K562 (cell line): Measurements from ENCODE around the gene FBN3. TPM values are rescaled to one million over a fixed set of nuclear protein-coding genes. Genes with fewer than 3 reads are reported as not detected.

Experiments
- ATAC-seq: fragments of 200-7000 bp; cut with Tn5 transposase; 3 replicates; pipeline ENCODE4 v1.9.1; 2020; ENCODE audit warnings: moderate library complexity
- BruUV-seq: library from RNA; stranded (reverse); fragments of 400-500 nt; replicated peaks from 2 replicates; lab custom pipeline; 2021; lab: Mats Ljungman, UMichigan
- CTCF ChIA-PET: fragments of 300-600 bp; formaldehyde crosslinking; extraction: SDS; loops from one replicate; lab custom pipeline; 2021; ENCODE audit warnings: low intra/inter-chr PET ratio; lab: Yijun Ruan, JAX
- POLR2A ChIA-PET: fragments of 300-600, 350-650 bp; sonication (Branson Sonifier 250); formaldehyde crosslinking; extraction: SDS; loops from one replicate; lab custom pipeline; 2021; ENCODE audit warnings: antibody characterized with exemption, inconsistent platforms; lab: Yijun Ruan, JAX
- DNase-seq, 4 experiments: peaks; one replicate each; pipeline versions ENCODE4 v3.0.0 to v3.0.0-alpha.2; 2011 to 2018; ENCODE audit warnings: low spot score in 3 of 4, mixed read lengths in 3 of 4; ENCODE audit errors: extremely low read depth in 1 of 4
- FAIRE-seq: peaks from 2 replicates; lab custom pipeline; 2011; peaks lifted over from hg19 to GRCh38; lab: Jason Lieb, UNC
- H2AFZ ChIP-seq: 2 replicates; pipeline ENCODE4 v1.6.0; 2011; ENCODE audit warnings: low read depth, low read length, control low read depth, inconsistent platforms
- H3K27ac ChIP-seq: fragments of 200-600 bp; 3 replicates; pipeline ENCODE4 v1.8.0; 2011; ENCODE audit warnings: low read depth, mild to moderate bottlenecking, control low read depth, inconsistent platforms, low read length, moderate library complexity, mixed read lengths; ENCODE audit errors: extremely low read depth
- H3K27me3 ChIP-seq, 2 experiments: fragments of 300-600 bp in 1 of 2; 2 replicates in 1 of 2; 3 replicates in 1 of 2; pipeline versions ENCODE4 v1.6.0 to v1.8.0; 2011; ENCODE audit warnings: inconsistent platforms in 2 of 2, low read length in 2 of 2, mild to moderate bottlenecking in 1 of 2, mixed read lengths in 1 of 2, moderate library complexity in 1 of 2; ENCODE audit not compliant: control insufficient read depth in 2 of 2, insufficient read depth in 2 of 2
- H3K36me3 ChIP-seq: fragments of 300-600 bp; 3 replicates; pipeline ENCODE4 v1.8.0; 2011; ENCODE audit warnings: mild to moderate bottlenecking, low read length, inconsistent platforms; ENCODE audit not compliant: control insufficient read depth, insufficient read depth
- H3K4me1 ChIP-seq, 2 experiments: fragments of 200-600 bp in 1 of 2; replicated peaks in 1 of 2; 2 replicates in 1 of 2; 3 replicates in 1 of 2; pipeline versions ENCODE4 v1.5.1 to v1.8.0; 2011; ENCODE audit warnings: inconsistent platforms in 2 of 2, low read length in 2 of 2, mild to moderate bottlenecking in 1 of 2, mixed read lengths in 1 of 2, moderate library complexity in 1 of 2; ENCODE audit not compliant: control insufficient read depth in 2 of 2, insufficient read depth in 2 of 2
- H3K4me2 ChIP-seq: 2 replicates; pipeline ENCODE4 v1.6.1; 2011; ENCODE audit warnings: low read length, control low read depth, inconsistent platforms, mixed read lengths; ENCODE audit not compliant: insufficient read depth
- H3K4me3 ChIP-seq: fragments of 200-600 bp; sonication (generic), shearing (Covaris generic); 2 replicates; pipeline ENCODE4 v1.5.1; 2016; ENCODE audit warnings: control low read depth, inconsistent platforms
- H3K79me2 ChIP-seq: fragments of 200-600 bp; 3 replicates; pipeline ENCODE4 v1.8.0; 2011; ENCODE audit warnings: low read length, inconsistent platforms; ENCODE audit not compliant: control insufficient read depth, insufficient read depth
- H3K9ac ChIP-seq, 2 experiments: 2 replicates each; pipeline versions ENCODE4 v1.6.0 to v1.6.1; 2011; ENCODE audit warnings: low read depth in 2 of 2, low read length in 2 of 2, control low read depth in 1 of 2, inconsistent platforms in 1 of 2, mild to moderate bottlenecking in 1 of 2, mixed read lengths in 1 of 2; ENCODE audit not compliant: insufficient read depth in 1 of 2
- H3K9me1 ChIP-seq: one replicate; pipeline ENCODE4 v1.6.0; 2011; ENCODE audit warnings: inconsistent platforms, mild to moderate bottlenecking, low read length, moderate library complexity; ENCODE audit not compliant: control insufficient read depth, insufficient read depth
- H3K9me3 ChIP-seq: replicated peaks from 2 replicates; pipeline ENCODE4 v1.5.1; 2011; ENCODE audit warnings: low read depth, low read length, inconsistent platforms; ENCODE audit not compliant: control insufficient read depth, insufficient read depth
- H4K20me1 ChIP-seq: replicated peaks from 2 replicates; pipeline ENCODE4 v1.6.1; 2011; ENCODE audit warnings: low read length, inconsistent platforms, mixed read lengths; ENCODE audit not compliant: control insufficient read depth, insufficient read depth
- EHMT2 ChIP-seq: fragments of 450-650 bp; IDR thresholded peaks from 2 replicates; pipeline ENCODE4 v1.6.1; 2018; ENCODE audit warnings: antibody characterized with exemption
- ELF1 ChIP-seq: fragments of 200-800 bp; sonication (Bioruptor generic); IDR thresholded peaks from 2 replicates; pipeline ENCODE4 v1.6.1; 2016; ENCODE audit warnings: missing genetic modification characterization, missing compliant biosample characterization
- IRF2 ChIP-seq: sonication (generic); formaldehyde crosslinking; IDR thresholded peaks from 2 replicates; pipeline ENCODE4 v1.8.1; 2022; ENCODE audit warnings: mild to moderate bottlenecking, missing genetic modification reagents
- JUNB ChIP-seq: fragments of 450-650 bp; formaldehyde crosslinking; conservative IDR thresholded peaks from 2 replicates; pipeline ENCODE4 v1.4.0; 2020; ENCODE audit warnings: mild to moderate bottlenecking
- OTX1 ChIP-seq: fragments of 450-650 bp; formaldehyde crosslinking; IDR thresholded peaks from 2 replicates; pipeline ENCODE4 v1.4.0; 2022; ENCODE audit warnings: mild to moderate bottlenecking
- SMARCA5 ChIP-seq: fragments of 450-650 bp; IDR thresholded peaks from 2 replicates; pipeline ENCODE4 v1.6.1; 2016
- ZNF239 ChIP-seq: fragments of 250-450 bp; sonication (Bioruptor Pico); IDR thresholded peaks from 2 replicates; pipeline ENCODE4 v1.4.0; 2020; ENCODE audit warnings: mild to moderate bottlenecking
- WGBS: fragments of 100-300 bp; shearing (Covaris generic); methylation state at CpG from one replicate; pipeline ENCODE4 v1.1.6; 2016; ENCODE audit warnings: low coverage, mixed read lengths; ENCODE audit not compliant: insufficient coverage; ENCODE audit errors: missing lambda C conversion rate; 5-methylcytosine and 5-hydroxymethylcytosine counted together
- in situ Hi-C: fragments of 300-500 bp; cut with MboI; formaldehyde crosslinking; loops from 4 replicates; pipeline ENCODE4 v1.15.0; 2018; ENCODE audit warnings: inconsistent platforms, mixed read lengths
- intact Hi-C: fragments of 100-400 bp; cut with micrococcal nuclease; formaldehyde crosslinking; loops from 2 replicates; pipeline ENCODE4 v1.14.2; 2022
- polyA plus RNA-seq, 8 experiments: library from polyadenylated mRNA; depleted of rRNA in 4 of 8; stranded (reverse) in 5 of 8; unstranded in 3 of 8; fragments of >200 nt; fragmentation: Nextera tagmentation in 2 of 8; fragmentation: Illumina TruSeq in 1 of 8; extraction: Ambion mirVana in 2 of 8; extraction: Trizol in 1 of 8; gene quantifications; 2 replicates each; pipeline versions ENCODE4 v1.2.1 to v1.2.3, GENCODE V29; 2011 to 2014; ENCODE audit warnings: inconsistent platforms in 1 of 8, missing spikeins in 1 of 8
- total RNA-seq, 7 experiments: library from RNA; depleted of rRNA in 6 of 7; stranded (reverse); fragments of >200 nt in 6 of 7; fragmentation: Illumina TruSeq in 2 of 7; extraction: Trizol in 2 of 7; gene quantifications; 2 replicates each; pipeline versions ENCODE4 v1.2.1 to v1.2.3, GENCODE V29; 2011 to 2021; ENCODE audit warnings: low replicate concordance in 1 of 7
- TF ChIP-seq, protein P1 (sequence below): fragments of 200-800 bp; sonication (Bioruptor generic); IDR thresholded peaks from 2 replicates; pipeline ENCODE4 v1.6.1; 2017; ENCODE audit warnings: missing genetic modification characterization, missing compliant biosample characterization
- TF ChIP-seq, protein P2 (sequence below): fragments of 200-800 bp; sonication (Bioruptor generic); IDR thresholded peaks from 2 replicates; pipeline ENCODE4 v1.6.1; 2016; ENCODE audit warnings: missing genetic modification characterization, missing compliant biosample characterization
- TF ChIP-seq, protein P3 (sequence below): sonication (generic); formaldehyde crosslinking; IDR thresholded peaks from 2 replicates; pipeline ENCODE4 v1.8.1; 2023; ENCODE audit warnings: mild to moderate bottlenecking, missing genetic modification reagents
- TF ChIP-seq, protein P4 (sequence below), 2 experiments: fragments of 200-800 bp in 1 of 2; sonication (Bioruptor generic) in 1 of 2; sonication (generic) in 1 of 2; formaldehyde crosslinking in 1 of 2; IDR thresholded peaks in 1 of 2; conservative IDR thresholded peaks in 1 of 2; 2 replicates each; pipeline versions ENCODE4 v1.5.0 to v1.6.1; 2016 to 2020; ENCODE audit warnings: missing compliant biosample characterization in 1 of 2, missing genetic modification characterization in 1 of 2, missing genetic modification reagents in 1 of 2

The FBN3 gene
- total and polyA plus RNA-seq, 9 of the 15 experiments (the other 6 are each of a cell fraction or from before 2014, with no cell fraction given), result under 0.01 to 0.29 (median 0.01) TPM; not detected in 4

DNA sequence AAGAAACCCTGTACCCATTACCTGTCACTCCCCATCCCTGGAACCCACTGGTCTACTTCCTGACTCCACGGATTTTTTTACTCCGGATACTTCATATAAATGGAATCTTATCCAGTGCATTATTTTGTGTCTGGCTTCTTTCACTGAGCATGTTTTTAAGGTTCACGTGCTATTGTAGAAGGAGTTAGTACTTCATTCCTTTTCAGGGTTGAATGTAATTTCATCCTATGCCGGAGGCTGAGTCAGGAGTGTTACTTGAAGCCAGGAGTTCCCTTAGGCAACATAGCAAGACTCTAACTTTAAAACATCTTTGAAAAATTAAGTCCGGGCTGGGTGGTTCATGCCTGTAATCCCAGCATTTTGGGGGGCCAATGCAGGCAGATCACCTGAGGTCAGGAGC lies 126.0 kb downstream of the FBN3 start:
- TF ChIP-seq ZNF239 (CRISPR knock-in tag) (no peak), SMARCA5 (no peak), ELF1 (no peak), EHMT2 (no peak), OTX1 (CRISPR knock-in tag) (no peak), JUNB (no peak), IRF2 (CRISPR knock-in tag) (no peak)
- TF ChIP-seq, protein P1, sequence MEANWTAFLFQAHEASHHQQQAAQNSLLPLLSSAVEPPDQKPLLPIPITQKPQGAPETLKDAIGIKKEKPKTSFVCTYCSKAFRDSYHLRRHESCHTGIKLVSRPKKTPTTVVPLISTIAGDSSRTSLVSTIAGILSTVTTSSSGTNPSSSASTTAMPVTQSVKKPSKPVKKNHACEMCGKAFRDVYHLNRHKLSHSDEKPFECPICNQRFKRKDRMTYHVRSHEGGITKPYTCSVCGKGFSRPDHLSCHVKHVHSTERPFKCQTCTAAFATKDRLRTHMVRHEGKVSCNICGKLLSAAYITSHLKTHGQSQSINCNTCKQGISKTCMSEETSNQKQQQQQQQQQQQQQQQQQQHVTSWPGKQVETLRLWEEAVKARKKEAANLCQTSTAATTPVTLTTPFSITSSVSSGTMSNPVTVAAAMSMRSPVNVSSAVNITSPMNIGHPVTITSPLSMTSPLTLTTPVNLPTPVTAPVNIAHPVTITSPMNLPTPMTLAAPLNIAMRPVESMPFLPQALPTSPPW (CRISPR knock-in tag), result no peak
- TF ChIP-seq, protein P2, sequence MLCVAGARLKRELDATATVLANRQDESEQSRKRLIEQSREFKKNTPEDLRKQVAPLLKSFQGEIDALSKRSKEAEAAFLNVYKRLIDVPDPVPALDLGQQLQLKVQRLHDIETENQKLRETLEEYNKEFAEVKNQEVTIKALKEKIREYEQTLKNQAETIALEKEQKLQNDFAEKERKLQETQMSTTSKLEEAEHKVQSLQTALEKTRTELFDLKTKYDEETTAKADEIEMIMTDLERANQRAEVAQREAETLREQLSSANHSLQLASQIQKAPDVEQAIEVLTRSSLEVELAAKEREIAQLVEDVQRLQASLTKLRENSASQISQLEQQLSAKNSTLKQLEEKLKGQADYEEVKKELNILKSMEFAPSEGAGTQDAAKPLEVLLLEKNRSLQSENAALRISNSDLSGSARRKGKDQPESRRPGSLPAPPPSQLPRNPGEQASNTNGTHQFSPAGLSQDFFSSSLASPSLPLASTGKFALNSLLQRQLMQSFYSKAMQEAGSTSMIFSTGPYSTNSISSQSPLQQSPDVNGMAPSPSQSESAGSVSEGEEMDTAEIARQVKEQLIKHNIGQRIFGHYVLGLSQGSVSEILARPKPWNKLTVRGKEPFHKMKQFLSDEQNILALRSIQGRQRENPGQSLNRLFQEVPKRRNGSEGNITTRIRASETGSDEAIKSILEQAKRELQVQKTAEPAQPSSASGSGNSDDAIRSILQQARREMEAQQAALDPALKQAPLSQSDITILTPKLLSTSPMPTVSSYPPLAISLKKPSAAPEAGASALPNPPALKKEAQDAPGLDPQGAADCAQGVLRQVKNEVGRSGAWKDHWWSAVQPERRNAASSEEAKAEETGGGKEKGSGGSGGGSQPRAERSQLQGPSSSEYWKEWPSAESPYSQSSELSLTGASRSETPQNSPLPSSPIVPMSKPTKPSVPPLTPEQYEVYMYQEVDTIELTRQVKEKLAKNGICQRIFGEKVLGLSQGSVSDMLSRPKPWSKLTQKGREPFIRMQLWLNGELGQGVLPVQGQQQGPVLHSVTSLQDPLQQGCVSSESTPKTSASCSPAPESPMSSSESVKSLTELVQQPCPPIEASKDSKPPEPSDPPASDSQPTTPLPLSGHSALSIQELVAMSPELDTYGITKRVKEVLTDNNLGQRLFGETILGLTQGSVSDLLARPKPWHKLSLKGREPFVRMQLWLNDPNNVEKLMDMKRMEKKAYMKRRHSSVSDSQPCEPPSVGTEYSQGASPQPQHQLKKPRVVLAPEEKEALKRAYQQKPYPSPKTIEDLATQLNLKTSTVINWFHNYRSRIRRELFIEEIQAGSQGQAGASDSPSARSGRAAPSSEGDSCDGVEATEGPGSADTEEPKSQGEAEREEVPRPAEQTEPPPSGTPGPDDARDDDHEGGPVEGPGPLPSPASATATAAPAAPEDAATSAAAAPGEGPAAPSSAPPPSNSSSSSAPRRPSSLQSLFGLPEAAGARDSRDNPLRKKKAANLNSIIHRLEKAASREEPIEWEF (CRISPR knock-in tag), result no peak
- TF ChIP-seq, protein P3, sequence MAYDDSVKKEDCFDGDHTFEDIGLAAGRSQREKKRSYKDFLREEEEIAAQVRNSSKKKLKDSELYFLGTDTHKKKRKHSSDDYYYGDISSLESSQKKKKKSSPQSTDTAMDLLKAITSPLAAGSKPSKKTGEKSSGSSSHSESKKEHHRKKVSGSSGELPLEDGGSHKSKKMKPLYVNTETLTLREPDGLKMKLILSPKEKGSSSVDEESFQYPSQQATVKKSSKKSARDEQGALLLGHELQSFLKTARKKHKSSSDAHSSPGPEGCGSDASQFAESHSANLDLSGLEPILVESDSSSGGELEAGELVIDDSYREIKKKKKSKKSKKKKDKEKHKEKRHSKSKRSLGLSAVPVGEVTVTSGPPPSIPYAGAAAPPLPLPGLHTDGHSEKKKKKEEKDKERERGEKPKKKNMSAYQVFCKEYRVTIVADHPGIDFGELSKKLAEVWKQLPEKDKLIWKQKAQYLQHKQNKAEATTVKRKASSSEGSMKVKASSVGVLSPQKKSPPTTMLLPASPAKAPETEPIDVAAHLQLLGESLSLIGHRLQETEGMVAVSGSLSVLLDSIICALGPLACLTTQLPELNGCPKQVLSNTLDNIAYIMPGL (CRISPR knock-in tag), result no peak
- TF ChIP-seq, protein P4, sequence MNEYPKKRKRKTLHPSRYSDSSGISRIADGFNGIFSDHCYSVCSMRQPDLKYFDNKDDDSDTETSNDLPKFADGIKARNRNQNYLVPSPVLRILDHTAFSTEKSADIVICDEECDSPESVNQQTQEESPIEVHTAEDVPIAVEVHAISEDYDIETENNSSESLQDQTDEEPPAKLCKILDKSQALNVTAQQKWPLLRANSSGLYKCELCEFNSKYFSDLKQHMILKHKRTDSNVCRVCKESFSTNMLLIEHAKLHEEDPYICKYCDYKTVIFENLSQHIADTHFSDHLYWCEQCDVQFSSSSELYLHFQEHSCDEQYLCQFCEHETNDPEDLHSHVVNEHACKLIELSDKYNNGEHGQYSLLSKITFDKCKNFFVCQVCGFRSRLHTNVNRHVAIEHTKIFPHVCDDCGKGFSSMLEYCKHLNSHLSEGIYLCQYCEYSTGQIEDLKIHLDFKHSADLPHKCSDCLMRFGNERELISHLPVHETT (CRISPR knock-in tag; conservative IDR thresholded peaks at IDR 0.05 in 1 of 2, IDR thresholded peaks at IDR 0.05 in 1 of 2), result no peak
- Histone ChIP-seq H3K27me3 (no peaks in the 10 kb centered on the region), H3K79me2 (no peaks in the 10 kb centered on the region), H3K4me3 (no peak overlapping the region), H3K36me3 (no peaks in the 10 kb centered on the region), H3K4me1 (peaks cover 12 to 21% of the 10 kb centered on the region in 2 experiments; a peak in 4 of 5 replicates), H2AFZ (no peak overlapping the region), H3K9me3 (no peaks in the 10 kb centered on the region), H4K20me1 (no peaks in the 10 kb centered on the region), H3K27ac (no peak overlapping the region), H3K9me1 (no peaks in the 10 kb centered on the region), H3K9ac (no peak overlapping the region), H3K4me2 (no peak overlapping the region)
- no peak for FAIRE-seq
- ChIA-PET POLR2A (interaction anchor here (0.5 kb wide), 1 partner anchor 329 kb away, joined by 3 read pairs; no protein-coding TSS in a partner anchor), CTCF (no interaction called here)
- no TSS peak for BruUV-seq
- ATAC-seq, result no peak
- in situ Hi-C loops, result no loop called here
- intact Hi-C loops, result no loop called here
- DNase-seq, result no peak
- WGBS, result 81% methylated on average over 5 of the region's 5 CpGs
